ENCODE measurements around the gene PF4V1. TPM values are rescaled to one million over a fixed set of nuclear protein-coding genes. Genes with fewer than 3 reads are reported as not detected.

Gene PF4V1
- total RNA-seq, 4 donors from 2014 or later: not detected

- Histone ChIP-seq H3K4me3 (replicated peaks in 1 of 3) (no peak overlapping the region), H3K9me3 (no peaks in the 10 kb centered on the region), H3K27me3 (no peaks in the 10 kb centered on the region), H3K36me3 (no peaks in the 10 kb centered on the region), H3K4me1 (no peaks in the 10 kb centered on the region), H3K27ac (no peak overlapping the region)
- TF ChIP-seq POLR2A (IDR thresholded peaks at IDR 0.05): no peak
- no peak for TF ChIP-seq CTCF (IDR thresholded peaks at IDR 0.05)
- DNase-seq: no peak
- intact Hi-C loops (cut with DNase I): no loop called here
Measured at GRCh38 chr4:73823760-73824159, 29.3 kb upstream of the PF4V1 start.

- no peak for TF ChIP-seq CTCF (IDR thresholded peaks at IDR 0.05)
- no peak for TF ChIP-seq POLR2A (IDR thresholded peaks at IDR 0.05)
- no peak for DNase-seq
- no peaks in the 10 kb centered on the region for H3K4me1 ChIP-seq
- H3K9me3 ChIP-seq: no peaks in the 10 kb centered on the region
- intact Hi-C loops (cut with DNase I): no loop called here
- WGBS, 2 donors: 64 to 67% methylated on average over 3 of the region's 3 CpGs
- H3K4me3 ChIP-seq (replicated peaks in 1 of 3): no peak overlapping the region
- H3K36me3 ChIP-seq: no peaks in the 10 kb centered on the region
- no peak overlapping the region for H3K27ac ChIP-seq
- no peaks in the 10 kb centered on the region for H3K27me3 ChIP-seq
Measured at GRCh38 chr4:73828956-73829355, 24.1 kb upstream of the PF4V1 start.

- intact Hi-C loops (cut with DNase I): no loop called here
- H3K4me3 ChIP-seq (replicated peaks in 1 of 3): no peak overlapping the region
- H3K36me3 ChIP-seq: no peaks in the 10 kb centered on the region
- DNase-seq: no peak
- H3K4me1 ChIP-seq: peaks cover 0 to 5% of the 10 kb centered on the region in 2 donors
- no peak for TF ChIP-seq CTCF (IDR thresholded peaks at IDR 0.05)
- no peak overlapping the region for H3K27ac ChIP-seq
- no peaks in the 10 kb centered on the region for H3K9me3 ChIP-seq
- WGBS, 2 donors: 62 to 82% methylated on average over 2 of the region's 2 CpGs
- no peaks in the 10 kb centered on the region for H3K27me3 ChIP-seq
Measured at GRCh38 chr4:73831569-73831968, 21.5 kb upstream of the PF4V1 start.

GRCh38 chr4:73832651-73833237 lies 20.4 kb upstream of the PF4V1 start:
- no peaks in the 10 kb centered on the region for H3K27me3 ChIP-seq
- no peak for TF ChIP-seq POLR2A (IDR thresholded peaks at IDR 0.05)
- no peak for TF ChIP-seq CTCF (IDR thresholded peaks at IDR 0.05)
- H3K27ac ChIP-seq: no peak overlapping the region
- H3K4me1 ChIP-seq: peaks cover 0 to 6% of the 10 kb centered on the region in 2 donors
- H3K4me3 ChIP-seq (replicated peaks in 1 of 3): no peak overlapping the region
- H3K9me3 ChIP-seq: no peaks in the 10 kb centered on the region
- no peak for DNase-seq
- WGBS, 2 donors: 78 to 88% methylated on average over 1 of the region's 1 CpG
- intact Hi-C loops (cut with DNase I): no loop called here
- H3K36me3 ChIP-seq: no peaks in the 10 kb centered on the region

- Histone ChIP-seq H3K4me1 (peaks cover 0 to 6% of the 10 kb centered on the region in 2 donors), H3K27me3 (no peaks in the 10 kb centered on the region), H3K9me3 (no peaks in the 10 kb centered on the region), H3K36me3 (no peaks in the 10 kb centered on the region), H3K4me3 (replicated peaks in 1 of 3) (no peak within 1 kb of the TSS), H3K27ac (no peak within 1 kb of the TSS)
- 10 to 11% methylated on average over 21 to 32 of the region's 41 CpGs for WGBS, 2 donors
- intact Hi-C loops (cut with DNase I): no loop called here
- TF ChIP-seq CTCF (IDR thresholded peaks at IDR 0.05) (no peak), POLR2A (IDR thresholded peaks at IDR 0.05) (no peak)
- DNase-seq: peak; percentile 20 to 39
Measured at GRCh38 chr4:73836373-73837279, 16.5 kb upstream of the PF4V1 start, which contains the start of gene CXCL6. CXCL6 (plus strand) TSS chr4:73836678; CDS start chr4:73836751, 73 bp downstream.

Measured in thyroid gland (tissue), 4 donors.